Endodermal cell (in vitro differentiated cells): ENCODE measurements around the gene WRAP73. TPM values are rescaled to one million over a fixed set of nuclear protein-coding genes. Genes with fewer than 3 reads are reported as not detected.

Experiments used
- DNase-seq: peaks from one replicate; pipeline ENCODE4 v3.0.0-alpha.2; 2017
- H3K27ac ChIP-seq: 2 replicates; pipeline ENCODE4 v1.5.1; 2013; ENCODE audit warnings: mild to moderate bottlenecking, low read depth, low read length, moderate library complexity
- H3K27me3 ChIP-seq: 2 replicates; pipeline ENCODE4 v1.6.1; 2013; ENCODE audit warnings: mild to moderate bottlenecking, low read length, moderate library complexity; ENCODE audit not compliant: insufficient read depth, control insufficient read depth, poor library complexity, severe bottlenecking
- H3K36me3 ChIP-seq: 2 replicates; pipeline ENCODE4 v1.7.0; 2013; ENCODE audit warnings: mild to moderate bottlenecking, low read length, moderate library complexity; ENCODE audit not compliant: control insufficient read depth, insufficient read depth
- H3K4me1 ChIP-seq: one replicate; pipeline ENCODE4 v1.7.0; 2013; ENCODE audit warnings: low read length; ENCODE audit not compliant: control insufficient read depth, insufficient read depth
- H3K4me3 ChIP-seq: 2 replicates; pipeline ENCODE4 v1.5.1; 2013; ENCODE audit warnings: mild to moderate bottlenecking, low read length, moderate library complexity
- H3K9ac ChIP-seq: 2 replicates; pipeline ENCODE4 v1.6.1; 2013; ENCODE audit warnings: mild to moderate bottlenecking, low read length, moderate library complexity; ENCODE audit not compliant: poor library complexity, severe bottlenecking; ENCODE audit errors: extremely low read depth
- H3K9me3 ChIP-seq: 2 replicates; pipeline ENCODE4 v1.6.1; 2013; ENCODE audit warnings: mild to moderate bottlenecking, low read length, moderate library complexity; ENCODE audit not compliant: control insufficient read depth
- H3K27ac Mint-ChIP-seq: 2 replicates; pipeline ENCODE4 v1.8.0; 2020; ENCODE audit warnings: mixed read lengths
- H3K27me3 Mint-ChIP-seq: 2 replicates; pipeline ENCODE4 v1.8.0; 2021; ENCODE audit warnings: mild to moderate bottlenecking, mixed read lengths; ENCODE audit not compliant: insufficient read depth
- H3K36me3 Mint-ChIP-seq: 2 replicates; pipeline ENCODE4 v1.8.0; 2020; ENCODE audit warnings: low read depth, mixed read lengths
- H3K4me1 Mint-ChIP-seq: 2 replicates; pipeline ENCODE4 v1.8.0; 2020; ENCODE audit warnings: mixed read lengths
- H3K4me3 Mint-ChIP-seq: 2 replicates; pipeline ENCODE4 v1.8.0; 2020; ENCODE audit warnings: mild to moderate bottlenecking, moderate library complexity, mixed read lengths
- H3K9me3 Mint-ChIP-seq: 2 replicates; pipeline ENCODE4 v1.8.0; 2020; ENCODE audit warnings: mild to moderate bottlenecking, mixed read lengths
- CTCF ChIP-seq: fragments of 200-600 bp; sonication (generic); conservative IDR thresholded peaks from 2 replicates; pipeline ENCODE4 v1.5.0; 2021; ENCODE audit warnings: antibody characterized with exemption, mild to moderate bottlenecking
- WGBS, 2 experiments: methylation state at CpG; one replicate each; pipeline versions ENCODE4 v1.1.5 to v1.1.7; 2013; ENCODE audit warnings: missing lambda C conversion rate in 2 of 2, mixed read lengths in 1 of 2; ENCODE audit not compliant: insufficient coverage in 1 of 2, insufficient read length in 1 of 2; 5-methylcytosine and 5-hydroxymethylcytosine counted together
- total RNA-seq, 2 donors: library from RNA; stranded (reverse); fragmentation: NEBNext Ultra II Directional in 1 of 2; extraction: Animal tissue kit (Norgen Biotek cat#: 25700) in 1 of 2; gene quantifications; 2 replicates in 1 of 2; 3 replicates in 1 of 2; pipeline ENCODE4 v1.2.1, GENCODE V29; 2021

WRAP73 gene
- total RNA-seq, 2 donors from 2014 or later, result 29.8 to 32.5 TPM

- H3K27ac Mint-ChIP-seq, result no peak overlapping the region
- no peak for DNase-seq
- WGBS, 2 experiments, result 88 to 90% methylated on average over 7 to 13 of the region's 13 CpGs
- H3K4me3 Mint-ChIP-seq, result no peak overlapping the region
- no peaks in the 10 kb centered on the region for H3K9me3 ChIP-seq
- H3K27me3 Mint-ChIP-seq, result peaks cover 26% of the 10 kb centered on the region
- H3K4me1 ChIP-seq, result no peaks in the 10 kb centered on the region
- peaks cover 5% of the 10 kb centered on the region for H3K9me3 Mint-ChIP-seq
- H3K27me3 ChIP-seq, result no peaks in the 10 kb centered on the region
- no peaks in the 10 kb centered on the region for H3K36me3 Mint-ChIP-seq
- H3K36me3 ChIP-seq, result no peaks in the 10 kb centered on the region
- H3K4me1 Mint-ChIP-seq, result peaks cover 6% of the 10 kb centered on the region
- H3K27ac ChIP-seq, result no peak overlapping the region
- TF ChIP-seq CTCF, result no peak
- H3K9ac ChIP-seq, result no peak overlapping the region
- H3K4me3 ChIP-seq, result no peak overlapping the region
Measured at GRCh38 chr1:3692598-3692997, 42.7 kb upstream of the WRAP73 start.

GRCh38 chr1:3691421-3692204 lies 41.7 kb upstream of the WRAP73 start:
- Mint-ChIP-seq H3K4me1 (peaks cover 6% of the 10 kb centered on the region), H3K27ac (no peak overlapping the region), H3K4me3 (no peak overlapping the region), H3K27me3 (peaks cover 22% of the 10 kb centered on the region), H3K36me3 (no peaks in the 10 kb centered on the region), H3K9me3 (peaks cover 5% of the 10 kb centered on the region)
- no peak for TF ChIP-seq CTCF
- no peak overlapping the region for H3K4me3 ChIP-seq
- H3K36me3 ChIP-seq, result no peaks in the 10 kb centered on the region
- H3K4me1 ChIP-seq, result no peaks in the 10 kb centered on the region
- H3K27ac ChIP-seq, result no peak overlapping the region
- DNase-seq, result no peak
- no peaks in the 10 kb centered on the region for H3K27me3 ChIP-seq
- H3K9ac ChIP-seq, result no peak overlapping the region
- H3K9me3 ChIP-seq, result no peaks in the 10 kb centered on the region
- WGBS, 2 experiments, result 89 to 99% methylated on average over 11 to 24 of the region's 24 CpGs

- Histone ChIP-seq H3K9ac (no peak overlapping the region), H3K27me3 (peaks cover under 1% of the 10 kb centered on the region), H3K4me3 (no peak overlapping the region), H3K36me3 (no peaks in the 10 kb centered on the region), H3K4me1 (no peaks in the 10 kb centered on the region), H3K27ac (no peak overlapping the region), H3K9me3 (no peaks in the 10 kb centered on the region)
- no peak for TF ChIP-seq CTCF
- DNase-seq, result no peak
- H3K4me3 Mint-ChIP-seq, result no peak overlapping the region
- peaks cover 14% of the 10 kb centered on the region for H3K27me3 Mint-ChIP-seq
- peaks cover 4% of the 10 kb centered on the region for H3K4me1 Mint-ChIP-seq
- peaks cover 5% of the 10 kb centered on the region for H3K9me3 Mint-ChIP-seq
- no peaks in the 10 kb centered on the region for H3K36me3 Mint-ChIP-seq
- no peak overlapping the region for H3K27ac Mint-ChIP-seq
- WGBS, 2 experiments, result 93 to 94% methylated on average over 35 to 50 of the region's 50 CpGs
Measured at GRCh38 chr1:3690282-3691065, 40.6 kb upstream of the WRAP73 start.
